BE2C (cell line): Measurements from ENCODE around the gene PLCB4.

Source experiments
- DNase-seq: peaks from one replicate; pipeline ENCODE4 v3.0.0-alpha.2; 2020
- H3K27me3 ChIP-seq: fragments of 250-450 bp; sonication (Bioruptor Pico); 2 replicates; pipeline ENCODE4 v1.5.1; 2020; ENCODE audit warnings: mild to moderate bottlenecking
- H3K36me3 ChIP-seq: fragments of 250-450 bp; sonication (Bioruptor Pico); 2 replicates; pipeline ENCODE4 v1.5.1; 2020; ENCODE audit warnings: mild to moderate bottlenecking
- H3K4me1 ChIP-seq: fragments of 250-450 bp; sonication (Bioruptor Pico); 2 replicates; pipeline ENCODE4 v1.5.1; 2020
- H3K4me3 ChIP-seq: 2 replicates; pipeline ENCODE4 v1.5.1; 2011; ENCODE audit warnings: low read depth, low read length
- H3K9me3 ChIP-seq: fragments of 250-450 bp; sonication (Bioruptor Pico); 2 replicates; pipeline ENCODE4 v1.5.1; 2020
- CTCF ChIP-seq: IDR thresholded peaks from 2 replicates; pipeline ENCODE4 v1.5.1; 2012; ENCODE audit warnings: mild to moderate bottlenecking, low read depth, low read length

The PLCB4 gene

GRCh38 chr20:9388160-9388812 lies 319.4 kb downstream of the PLCB4 start:
- Histone ChIP-seq H3K27me3 (no peaks in the 10 kb centered on the region), H3K36me3 (peaks cover 19% of the 10 kb centered on the region), H3K4me1 (no peaks in the 10 kb centered on the region), H3K9me3 (no peaks in the 10 kb centered on the region), H3K4me3 (no peak overlapping the region)
- DNase-seq: no peak
- TF ChIP-seq CTCF: no peak

- H3K36me3 ChIP-seq: peaks cover 16% of the 10 kb centered on the region
- TF ChIP-seq CTCF: no peak
- H3K9me3 ChIP-seq: no peaks in the 10 kb centered on the region
- no peaks in the 10 kb centered on the region for H3K27me3 ChIP-seq
- H3K4me3 ChIP-seq: no peak overlapping the region
- DNase-seq: no peak
- no peaks in the 10 kb centered on the region for H3K4me1 ChIP-seq
Measured at GRCh38 chr20:9388813-9389161, 319.9 kb downstream of the PLCB4 start.

- Histone ChIP-seq H3K27me3 (no peaks in the 10 kb centered on the region), H3K36me3 (peaks cover 11% of the 10 kb centered on the region), H3K4me1 (no peaks in the 10 kb centered on the region), H3K4me3 (no peak overlapping the region), H3K9me3 (no peaks in the 10 kb centered on the region)
- no peak for TF ChIP-seq CTCF
- DNase-seq: no peak
Measured at GRCh38 chr20:9389346-9389745, 320.5 kb downstream of the PLCB4 start.

GRCh38 chr20:9390441-9390840 lies 321.6 kb downstream of the PLCB4 start:
- TF ChIP-seq CTCF: no peak
- H3K4me3 ChIP-seq: no peak overlapping the region
- H3K4me1 ChIP-seq: no peaks in the 10 kb centered on the region
- no peaks in the 10 kb centered on the region for H3K27me3 ChIP-seq
- peaks cover 10% of the 10 kb centered on the region for H3K36me3 ChIP-seq
- no peak for DNase-seq
- H3K9me3 ChIP-seq: no peaks in the 10 kb centered on the region

- DNase-seq: peak; percentile 70
Measured at GRCh38 chr20:9392892-9393857, 324.3 kb downstream of the PLCB4 start.

More at GRCh38 chr20:9392892-9393857, 324.3 kb downstream of the PLCB4 start:
- Histone ChIP-seq H3K9me3 (no peaks in the 10 kb centered on the region), H3K36me3 (peaks cover 23% of the 10 kb centered on the region), H3K27me3 (no peaks in the 10 kb centered on the region), H3K4me1 (no peaks in the 10 kb centered on the region), H3K4me3 (no peak overlapping the region)
- TF ChIP-seq CTCF: peak; percentile 94
